GM21528 (cell line): ENCODE results near the gene NUPR1.
A peak's percentile ranks its signal among the peaks of the same experiment; 100 is the strongest.
"Not testable (repeated sequence)": the region's sequence is repeated elsewhere in the genome, so short reads cannot be mapped to it uniquely, and the experiment has no call there.

ENCODE experiments used
- ATAC-seq: cut with Tn5 transposase; IDR thresholded peaks from one replicate; pipeline ENCODE4 v1.9.1; 2021; ENCODE audit warnings: mild to moderate bottlenecking, moderate library complexity; ENCODE audit not compliant: unreplicated experiment, low FRiP score

The NUPR1 gene

GRCh38 chr16:28500476-28501180, 38.1 kb downstream of the NUPR1 start:
- not testable (repeated sequence) for ATAC-seq

GRCh38 chr16:28499854-28500253, 38.9 kb downstream of the NUPR1 start:
- no peak for ATAC-seq

GRCh38 chr16:28498666-28499381, 40.0 kb downstream of the NUPR1 start:
- ATAC-seq = no peak

GRCh38 chr16:28497861-28498599, 40.7 kb downstream of the NUPR1 start:
- ATAC-seq = no peak

- ATAC-seq = no peak
Observed at GRCh38 chr16:28497386-28497785, 41.4 kb downstream of the NUPR1 start.

GRCh38 chr16:28496844-28497243, 41.9 kb downstream of the NUPR1 start:
- no peak for ATAC-seq

- no peak for ATAC-seq
Observed at GRCh38 chr16:28495795-28496749, 42.7 kb downstream of the NUPR1 start.

GRCh38 chr16:28495098-28495793, 43.5 kb downstream of the NUPR1 start:
- ATAC-seq = no peak

- ATAC-seq = peak; percentile 33
Observed at GRCh38 chr16:28494121-28494851, 44.5 kb downstream of the NUPR1 start, which contains the start of gene APOBR. APOBR (plus strand) TSS chr16:28494643; CDS start chr16:28494682, 39 bp downstream.

- ATAC-seq = no peak
Observed at GRCh38 chr16:28492511-28492910, 46.3 kb downstream of the NUPR1 start.

- ATAC-seq = peak; percentile 73
Observed at GRCh38 chr16:28491970-28492474, 46.8 kb downstream of the NUPR1 start, which contains the start of gene CLN3. CLN3 (minus strand) TSS chr16:28492074; CDS start chr16:28491759, 315 bp downstream.

- ATAC-seq = peak; percentile 3
Observed at GRCh38 chr16:28491230-28491969, 47.4 kb downstream of the NUPR1 start.

GRCh38 chr16:28486266-28486665, 52.5 kb downstream of the NUPR1 start:
- ATAC-seq = no peak

- ATAC-seq = not testable (repeated sequence)
Observed at GRCh38 chr16:28483361-28483760, 55.4 kb downstream of the NUPR1 start.
